ENCODE results near the gene ABCG4. TPM values are rescaled to one million over a fixed set of nuclear protein-coding genes. Genes with fewer than 3 reads are reported as not detected.

Gene ABCG4
- total RNA-seq, 1 experiment from 2014 or later = 0.39 TPM

GRCh38 chr11:119179983-119180382, 31.1 kb downstream of the ABCG4 start:
- ATAC-seq (no peak), DNase-seq (ENCODE audit: low read depth, low spot score) (no peak)
- TF ChIP-seq, protein P1, sequence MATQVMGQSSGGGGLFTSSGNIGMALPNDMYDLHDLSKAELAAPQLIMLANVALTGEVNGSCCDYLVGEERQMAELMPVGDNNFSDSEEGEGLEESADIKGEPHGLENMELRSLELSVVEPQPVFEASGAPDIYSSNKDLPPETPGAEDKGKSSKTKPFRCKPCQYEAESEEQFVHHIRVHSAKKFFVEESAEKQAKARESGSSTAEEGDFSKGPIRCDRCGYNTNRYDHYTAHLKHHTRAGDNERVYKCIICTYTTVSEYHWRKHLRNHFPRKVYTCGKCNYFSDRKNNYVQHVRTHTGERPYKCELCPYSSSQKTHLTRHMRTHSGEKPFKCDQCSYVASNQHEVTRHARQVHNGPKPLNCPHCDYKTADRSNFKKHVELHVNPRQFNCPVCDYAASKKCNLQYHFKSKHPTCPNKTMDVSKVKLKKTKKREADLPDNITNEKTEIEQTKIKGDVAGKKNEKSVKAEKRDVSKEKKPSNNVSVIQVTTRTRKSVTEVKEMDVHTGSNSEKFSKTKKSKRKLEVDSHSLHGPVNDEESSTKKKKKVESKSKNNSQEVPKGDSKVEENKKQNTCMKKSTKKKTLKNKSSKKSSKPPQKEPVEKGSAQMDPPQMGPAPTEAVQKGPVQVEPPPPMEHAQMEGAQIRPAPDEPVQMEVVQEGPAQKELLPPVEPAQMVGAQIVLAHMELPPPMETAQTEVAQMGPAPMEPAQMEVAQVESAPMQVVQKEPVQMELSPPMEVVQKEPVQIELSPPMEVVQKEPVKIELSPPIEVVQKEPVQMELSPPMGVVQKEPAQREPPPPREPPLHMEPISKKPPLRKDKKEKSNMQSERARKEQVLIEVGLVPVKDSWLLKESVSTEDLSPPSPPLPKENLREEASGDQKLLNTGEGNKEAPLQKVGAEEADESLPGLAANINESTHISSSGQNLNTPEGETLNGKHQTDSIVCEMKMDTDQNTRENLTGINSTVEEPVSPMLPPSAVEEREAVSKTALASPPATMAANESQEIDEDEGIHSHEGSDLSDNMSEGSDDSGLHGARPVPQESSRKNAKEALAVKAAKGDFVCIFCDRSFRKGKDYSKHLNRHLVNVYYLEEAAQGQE (IDR thresholded peaks at IDR 0.05; ENCODE audit: insufficient read depth in 1 of 2, low read depth in 2 of 2, low read length in 1 of 2) = no peak
- no peak for TF ChIP-seq TCF7L2 (IDR thresholded peaks at IDR 0.05; ENCODE audit: low read depth, low read length)
- TF ChIP-seq POLR2AphosphoS5 (IDR thresholded peaks at IDR 0.05; ENCODE audit: low read depth, low read length) = no peak
- TF ChIP-seq SIN3A (IDR thresholded peaks at IDR 0.05; ENCODE audit: borderline replicate concordance, insufficient read depth, low read depth, low read length) = no peak
- TF ChIP-seq CTCF (IDR thresholded peaks at IDR 0.05) = no peak
- POLR2A ChIA-PET = no interaction called here
- no peaks in the 10 kb centered on the region for H3K36me3 ChIP-seq (ENCODE audit: control insufficient read depth, insufficient read depth, low read length)
- H3K27me3 ChIP-seq (ENCODE audit: control insufficient read depth, insufficient read depth, low read length) = no peaks in the 10 kb centered on the region
- no peak overlapping the region for H3K27ac ChIP-seq (ENCODE audit: low read length)
- in situ Hi-C loops (cut with HindIII; ENCODE audit: low pct_unique_long_range_greater_than_20kb, low sequenced_read_pairs) (no loop called here), intact Hi-C loops (cut with micrococcal nuclease; ENCODE audit: unreplicated experiment) (no loop called here)
- no peak overlapping the region for H3K4me3 ChIP-seq (ENCODE audit: low read depth in 2 of 2, low read length in 2 of 2)
- CTCF ChIA-PET = interaction anchor here (0.6 kb wide), 1 partner anchor 161 kb away, joined by 3 read pairs; the partner anchor contains the start of gene C1QTNF5
- no peaks in the 10 kb centered on the region for H3K4me1 ChIP-seq (ENCODE audit: control insufficient read depth, insufficient read depth, low read length)
- no peaks in the 10 kb centered on the region for H3K9me3 ChIP-seq (ENCODE audit: control insufficient read depth, insufficient read depth, low read depth, low read length)
- BruUV-seq (replicated peaks) = no TSS peak

DNA sequence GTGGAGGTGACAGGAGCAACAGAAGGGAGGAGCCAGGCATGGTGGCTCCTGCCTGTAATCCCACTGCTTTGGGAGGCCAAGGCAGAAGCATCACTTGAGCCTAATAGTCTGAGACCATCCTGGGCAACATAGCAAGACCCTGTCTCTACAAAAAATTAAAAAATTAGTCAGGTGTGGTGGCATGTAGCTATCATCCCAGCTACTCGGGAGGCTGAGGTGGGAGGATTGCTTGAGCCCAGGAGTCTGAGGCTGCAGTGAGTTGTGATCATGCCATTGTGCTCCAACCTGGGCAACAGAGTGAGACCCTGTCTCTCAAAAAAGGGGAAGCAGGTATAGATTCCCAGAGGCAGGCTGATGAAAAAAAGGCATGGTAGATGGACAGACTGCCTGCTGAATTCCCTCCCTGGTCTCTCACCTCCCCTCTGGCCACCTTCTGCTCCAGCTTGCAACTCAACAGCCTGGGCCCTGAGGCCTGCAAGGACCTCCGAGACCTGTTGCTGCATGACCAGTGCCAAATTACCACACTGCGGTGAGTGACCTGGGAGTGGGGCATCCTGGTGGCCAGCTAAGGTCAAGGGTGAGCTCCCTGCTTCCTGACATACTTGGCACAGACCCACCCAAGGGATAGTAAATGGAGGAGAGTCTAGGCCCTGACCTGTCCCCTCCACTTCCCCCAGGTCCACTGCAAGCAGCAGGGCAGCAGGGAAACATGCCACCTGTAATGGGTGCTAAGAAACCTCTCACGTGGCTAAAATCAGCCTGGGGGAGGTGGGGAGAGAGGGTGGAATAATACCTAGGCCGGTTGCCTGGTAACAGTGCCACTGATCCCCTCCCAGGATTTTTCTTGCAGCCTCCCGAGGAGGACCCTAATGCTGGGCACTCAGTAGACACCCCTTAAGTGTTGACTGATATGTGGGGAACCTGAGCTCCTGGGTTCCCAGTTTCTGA, 32.2 kb downstream of the ABCG4 start:
- no peak for DNase-seq (ENCODE audit: low read depth, low spot score)
- POLR2A ChIA-PET = interaction anchor here (0.5 to 0.6 kb wide), 2 partner anchors 17 to 96 kb away, joined by 3 read pairs; no protein-coding TSS in a partner anchor
- BruUV-seq (replicated peaks) = no TSS peak

More for the DNA sequence above, 32.2 kb downstream of the ABCG4 start:
- Histone ChIP-seq H3K9me3 (ENCODE audit: control insufficient read depth, insufficient read depth, low read depth, low read length) (no peaks in the 10 kb centered on the region), H3K27me3 (ENCODE audit: control insufficient read depth, insufficient read depth, low read length) (no peaks in the 10 kb centered on the region), H3K27ac (ENCODE audit: low read length) (no peak overlapping the region), H3K36me3 (ENCODE audit: control insufficient read depth, insufficient read depth, low read length) (no peaks in the 10 kb centered on the region), H3K4me3 (ENCODE audit: low read depth in 2 of 2, low read length in 2 of 2) (no peak overlapping the region), H3K4me1 (ENCODE audit: control insufficient read depth, insufficient read depth, low read length) (0 out of 2 replicates have a peak, but pooled peaks cover 4% of the 10 kb centered on the region)
- CTCF ChIA-PET = no interaction called here
- in situ Hi-C loops (cut with HindIII; ENCODE audit: low pct_unique_long_range_greater_than_20kb, low sequenced_read_pairs) = no loop called here
- intact Hi-C loops (cut with micrococcal nuclease; ENCODE audit: unreplicated experiment) = no loop called here
- TF ChIP-seq SIN3A (IDR thresholded peaks at IDR 0.05; ENCODE audit: borderline replicate concordance, insufficient read depth, low read depth, low read length) (no peak), TCF7L2 (IDR thresholded peaks at IDR 0.05; ENCODE audit: low read depth, low read length) (no peak)
- TF ChIP-seq, protein P1 (IDR thresholded peaks at IDR 0.05; ENCODE audit: insufficient read depth in 1 of 2, low read depth in 2 of 2, low read length in 1 of 2) = no peak
- ATAC-seq = no peak

Measured in Panc1 (cell line).